ENCODE data around the gene GTF2F2.

DNA sequence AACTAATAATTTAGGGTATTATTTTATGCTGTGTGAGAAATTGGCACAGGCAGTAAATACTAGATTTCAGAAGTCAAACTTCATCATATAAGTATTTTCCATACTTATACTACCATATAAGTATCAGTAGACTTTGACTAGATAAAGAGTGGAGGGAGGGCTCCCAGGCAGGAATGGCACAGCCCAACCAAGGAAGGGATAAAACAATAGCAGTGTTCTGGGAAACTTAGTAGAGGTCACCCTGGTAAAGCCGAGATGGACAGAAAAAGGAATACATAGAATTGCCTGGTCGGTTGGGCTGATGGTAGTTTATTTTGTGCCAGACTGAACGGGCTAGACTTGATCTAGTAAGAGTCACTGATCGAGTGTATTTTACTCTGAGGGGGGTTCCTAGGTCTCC, 100.1 kb downstream of the GTF2F2 start:
- TF ChIP-seq, protein P1, sequence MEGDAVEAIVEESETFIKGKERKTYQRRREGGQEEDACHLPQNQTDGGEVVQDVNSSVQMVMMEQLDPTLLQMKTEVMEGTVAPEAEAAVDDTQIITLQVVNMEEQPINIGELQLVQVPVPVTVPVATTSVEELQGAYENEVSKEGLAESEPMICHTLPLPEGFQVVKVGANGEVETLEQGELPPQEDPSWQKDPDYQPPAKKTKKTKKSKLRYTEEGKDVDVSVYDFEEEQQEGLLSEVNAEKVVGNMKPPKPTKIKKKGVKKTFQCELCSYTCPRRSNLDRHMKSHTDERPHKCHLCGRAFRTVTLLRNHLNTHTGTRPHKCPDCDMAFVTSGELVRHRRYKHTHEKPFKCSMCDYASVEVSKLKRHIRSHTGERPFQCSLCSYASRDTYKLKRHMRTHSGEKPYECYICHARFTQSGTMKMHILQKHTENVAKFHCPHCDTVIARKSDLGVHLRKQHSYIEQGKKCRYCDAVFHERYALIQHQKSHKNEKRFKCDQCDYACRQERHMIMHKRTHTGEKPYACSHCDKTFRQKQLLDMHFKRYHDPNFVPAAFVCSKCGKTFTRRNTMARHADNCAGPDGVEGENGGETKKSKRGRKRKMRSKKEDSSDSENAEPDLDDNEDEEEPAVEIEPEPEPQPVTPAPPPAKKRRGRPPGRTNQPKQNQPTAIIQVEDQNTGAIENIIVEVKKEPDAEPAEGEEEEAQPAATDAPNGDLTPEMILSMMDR (IDR thresholded peaks at IDR 0.05): no peak
- TF ChIP-seq, protein P2, sequence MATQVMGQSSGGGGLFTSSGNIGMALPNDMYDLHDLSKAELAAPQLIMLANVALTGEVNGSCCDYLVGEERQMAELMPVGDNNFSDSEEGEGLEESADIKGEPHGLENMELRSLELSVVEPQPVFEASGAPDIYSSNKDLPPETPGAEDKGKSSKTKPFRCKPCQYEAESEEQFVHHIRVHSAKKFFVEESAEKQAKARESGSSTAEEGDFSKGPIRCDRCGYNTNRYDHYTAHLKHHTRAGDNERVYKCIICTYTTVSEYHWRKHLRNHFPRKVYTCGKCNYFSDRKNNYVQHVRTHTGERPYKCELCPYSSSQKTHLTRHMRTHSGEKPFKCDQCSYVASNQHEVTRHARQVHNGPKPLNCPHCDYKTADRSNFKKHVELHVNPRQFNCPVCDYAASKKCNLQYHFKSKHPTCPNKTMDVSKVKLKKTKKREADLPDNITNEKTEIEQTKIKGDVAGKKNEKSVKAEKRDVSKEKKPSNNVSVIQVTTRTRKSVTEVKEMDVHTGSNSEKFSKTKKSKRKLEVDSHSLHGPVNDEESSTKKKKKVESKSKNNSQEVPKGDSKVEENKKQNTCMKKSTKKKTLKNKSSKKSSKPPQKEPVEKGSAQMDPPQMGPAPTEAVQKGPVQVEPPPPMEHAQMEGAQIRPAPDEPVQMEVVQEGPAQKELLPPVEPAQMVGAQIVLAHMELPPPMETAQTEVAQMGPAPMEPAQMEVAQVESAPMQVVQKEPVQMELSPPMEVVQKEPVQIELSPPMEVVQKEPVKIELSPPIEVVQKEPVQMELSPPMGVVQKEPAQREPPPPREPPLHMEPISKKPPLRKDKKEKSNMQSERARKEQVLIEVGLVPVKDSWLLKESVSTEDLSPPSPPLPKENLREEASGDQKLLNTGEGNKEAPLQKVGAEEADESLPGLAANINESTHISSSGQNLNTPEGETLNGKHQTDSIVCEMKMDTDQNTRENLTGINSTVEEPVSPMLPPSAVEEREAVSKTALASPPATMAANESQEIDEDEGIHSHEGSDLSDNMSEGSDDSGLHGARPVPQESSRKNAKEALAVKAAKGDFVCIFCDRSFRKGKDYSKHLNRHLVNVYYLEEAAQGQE (IDR thresholded peaks at IDR 0.05; ENCODE audit: insufficient read depth in 1 of 2, low read depth in 2 of 2, low read length in 1 of 2): no peak
- TF ChIP-seq POLR2AphosphoS5 (IDR thresholded peaks at IDR 0.05; ENCODE audit: low read depth, low read length): no peak

Measured in Panc1 (cell line).